ENCODE data around the gene LGALS3BP. TPM values are rescaled to one million over a fixed set of nuclear protein-coding genes. Genes with fewer than 3 reads are reported as not detected.

The LGALS3BP gene
- total and polyA plus RNA-seq, 2 of the 13 experiments (the other 11 are each of a cell fraction or from before 2014, with no cell fraction given): 137 to 332 TPM

DNA sequence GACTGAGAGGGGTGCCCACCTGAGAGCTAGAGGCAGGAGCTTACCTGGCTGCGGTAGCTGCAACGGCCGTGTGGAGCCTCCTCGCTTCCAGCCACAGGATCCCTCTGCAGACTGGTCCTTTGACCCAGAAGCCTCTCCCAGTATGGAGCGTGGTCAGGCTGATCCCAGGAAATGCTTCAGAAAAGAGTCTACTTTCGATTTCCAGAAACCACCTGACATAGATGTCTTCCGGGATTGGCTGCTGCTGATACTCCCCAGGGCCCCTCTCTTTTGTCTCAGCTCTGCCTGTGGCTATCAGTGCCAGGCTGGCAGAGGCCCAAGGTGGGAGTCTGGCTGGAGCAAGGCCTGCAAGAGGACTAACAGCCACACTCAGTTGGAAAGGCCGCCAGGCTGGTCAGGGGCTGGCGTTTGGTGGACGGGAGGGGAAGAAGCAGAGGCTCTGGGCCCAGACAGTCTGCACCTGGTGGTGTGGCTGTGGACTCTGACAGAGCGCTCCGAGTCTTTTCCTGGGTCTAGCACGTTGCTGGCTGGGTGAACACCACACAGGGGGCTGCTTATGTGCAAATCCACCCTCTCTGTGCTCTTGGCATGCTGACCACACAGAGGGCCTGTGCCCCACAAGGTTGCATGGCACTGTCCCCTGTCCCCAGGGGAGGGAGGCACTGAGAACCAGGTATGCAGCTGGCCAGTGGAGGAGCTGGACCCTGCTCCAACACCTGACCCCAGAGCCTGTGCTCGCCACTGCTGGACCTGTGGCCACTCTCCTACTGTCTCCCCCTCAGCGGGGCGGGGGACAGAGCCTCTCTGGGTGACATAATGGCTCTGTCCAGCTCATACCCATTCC, at the start of gene LGALS3BP (continued):
- TF ChIP-seq, protein P1, sequence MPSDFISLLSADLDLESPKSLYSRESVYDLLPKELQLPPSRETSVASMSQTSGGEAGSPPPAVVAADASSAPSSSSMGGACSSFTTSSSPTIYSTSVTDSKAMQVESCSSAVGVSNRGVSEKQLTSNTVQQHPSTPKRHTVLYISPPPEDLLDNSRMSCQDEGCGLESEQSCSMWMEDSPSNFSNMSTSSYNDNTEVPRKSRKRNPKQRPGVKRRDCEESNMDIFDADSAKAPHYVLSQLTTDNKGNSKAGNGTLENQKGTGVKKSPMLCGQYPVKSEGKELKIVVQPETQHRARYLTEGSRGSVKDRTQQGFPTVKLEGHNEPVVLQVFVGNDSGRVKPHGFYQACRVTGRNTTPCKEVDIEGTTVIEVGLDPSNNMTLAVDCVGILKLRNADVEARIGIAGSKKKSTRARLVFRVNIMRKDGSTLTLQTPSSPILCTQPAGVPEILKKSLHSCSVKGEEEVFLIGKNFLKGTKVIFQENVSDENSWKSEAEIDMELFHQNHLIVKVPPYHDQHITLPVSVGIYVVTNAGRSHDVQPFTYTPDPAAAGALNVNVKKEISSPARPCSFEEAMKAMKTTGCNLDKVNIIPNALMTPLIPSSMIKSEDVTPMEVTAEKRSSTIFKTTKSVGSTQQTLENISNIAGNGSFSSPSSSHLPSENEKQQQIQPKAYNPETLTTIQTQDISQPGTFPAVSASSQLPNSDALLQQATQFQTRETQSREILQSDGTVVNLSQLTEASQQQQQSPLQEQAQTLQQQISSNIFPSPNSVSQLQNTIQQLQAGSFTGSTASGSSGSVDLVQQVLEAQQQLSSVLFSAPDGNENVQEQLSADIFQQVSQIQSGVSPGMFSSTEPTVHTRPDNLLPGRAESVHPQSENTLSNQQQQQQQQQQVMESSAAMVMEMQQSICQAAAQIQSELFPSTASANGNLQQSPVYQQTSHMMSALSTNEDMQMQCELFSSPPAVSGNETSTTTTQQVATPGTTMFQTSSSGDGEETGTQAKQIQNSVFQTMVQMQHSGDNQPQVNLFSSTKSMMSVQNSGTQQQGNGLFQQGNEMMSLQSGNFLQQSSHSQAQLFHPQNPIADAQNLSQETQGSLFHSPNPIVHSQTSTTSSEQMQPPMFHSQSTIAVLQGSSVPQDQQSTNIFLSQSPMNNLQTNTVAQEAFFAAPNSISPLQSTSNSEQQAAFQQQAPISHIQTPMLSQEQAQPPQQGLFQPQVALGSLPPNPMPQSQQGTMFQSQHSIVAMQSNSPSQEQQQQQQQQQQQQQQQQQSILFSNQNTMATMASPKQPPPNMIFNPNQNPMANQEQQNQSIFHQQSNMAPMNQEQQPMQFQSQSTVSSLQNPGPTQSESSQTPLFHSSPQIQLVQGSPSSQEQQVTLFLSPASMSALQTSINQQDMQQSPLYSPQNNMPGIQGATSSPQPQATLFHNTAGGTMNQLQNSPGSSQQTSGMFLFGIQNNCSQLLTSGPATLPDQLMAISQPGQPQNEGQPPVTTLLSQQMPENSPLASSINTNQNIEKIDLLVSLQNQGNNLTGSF (CRISPR knock-in tag; IDR thresholded peaks at IDR 0.05): 0 out of 2 replicates have a peak, but pooled peaks have one; percentile 62
- TF ChIP-seq NFKB2 (CRISPR knock-in tag; IDR thresholded peaks at IDR 0.05; ENCODE audit: borderline replicate concordance) (peak; percentile 35; the same call in 1 of the 2 replicates), ZMYM4 (CRISPR knock-in tag; IDR thresholded peaks at IDR 0.05) (peak; percentile 79), SALL1 (CRISPR knock-in tag; IDR thresholded peaks at IDR 0.05) (peak; percentile 82), ZNF282 (IDR thresholded peaks at IDR 0.05; ENCODE audit: partially characterized antibody) (no peak), ZNF350 (CRISPR knock-in tag; IDR thresholded peaks at IDR 0.05; ENCODE audit: borderline replicate concordance, low read depth) (peak; percentile 86; the same call in 1 of the 2 replicates), PTBP1 (IDR thresholded peaks at IDR 0.05; ENCODE audit: low read depth, low read length, poor library complexity, severe bottlenecking) (no peak), SP5 (CRISPR knock-in tag; IDR thresholded peaks at IDR 0.05; ENCODE audit: borderline replicate concordance, low read depth) (no peak; the same call in 1 of the 2 replicates)
- TF ChIP-seq, protein P2, sequence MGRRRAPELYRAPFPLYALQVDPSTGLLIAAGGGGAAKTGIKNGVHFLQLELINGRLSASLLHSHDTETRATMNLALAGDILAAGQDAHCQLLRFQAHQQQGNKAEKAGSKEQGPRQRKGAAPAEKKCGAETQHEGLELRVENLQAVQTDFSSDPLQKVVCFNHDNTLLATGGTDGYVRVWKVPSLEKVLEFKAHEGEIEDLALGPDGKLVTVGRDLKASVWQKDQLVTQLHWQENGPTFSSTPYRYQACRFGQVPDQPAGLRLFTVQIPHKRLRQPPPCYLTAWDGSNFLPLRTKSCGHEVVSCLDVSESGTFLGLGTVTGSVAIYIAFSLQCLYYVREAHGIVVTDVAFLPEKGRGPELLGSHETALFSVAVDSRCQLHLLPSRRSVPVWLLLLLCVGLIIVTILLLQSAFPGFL (CRISPR knock-in tag; IDR thresholded peaks at IDR 0.05): no peak
- TF ChIP-seq, protein P3, sequence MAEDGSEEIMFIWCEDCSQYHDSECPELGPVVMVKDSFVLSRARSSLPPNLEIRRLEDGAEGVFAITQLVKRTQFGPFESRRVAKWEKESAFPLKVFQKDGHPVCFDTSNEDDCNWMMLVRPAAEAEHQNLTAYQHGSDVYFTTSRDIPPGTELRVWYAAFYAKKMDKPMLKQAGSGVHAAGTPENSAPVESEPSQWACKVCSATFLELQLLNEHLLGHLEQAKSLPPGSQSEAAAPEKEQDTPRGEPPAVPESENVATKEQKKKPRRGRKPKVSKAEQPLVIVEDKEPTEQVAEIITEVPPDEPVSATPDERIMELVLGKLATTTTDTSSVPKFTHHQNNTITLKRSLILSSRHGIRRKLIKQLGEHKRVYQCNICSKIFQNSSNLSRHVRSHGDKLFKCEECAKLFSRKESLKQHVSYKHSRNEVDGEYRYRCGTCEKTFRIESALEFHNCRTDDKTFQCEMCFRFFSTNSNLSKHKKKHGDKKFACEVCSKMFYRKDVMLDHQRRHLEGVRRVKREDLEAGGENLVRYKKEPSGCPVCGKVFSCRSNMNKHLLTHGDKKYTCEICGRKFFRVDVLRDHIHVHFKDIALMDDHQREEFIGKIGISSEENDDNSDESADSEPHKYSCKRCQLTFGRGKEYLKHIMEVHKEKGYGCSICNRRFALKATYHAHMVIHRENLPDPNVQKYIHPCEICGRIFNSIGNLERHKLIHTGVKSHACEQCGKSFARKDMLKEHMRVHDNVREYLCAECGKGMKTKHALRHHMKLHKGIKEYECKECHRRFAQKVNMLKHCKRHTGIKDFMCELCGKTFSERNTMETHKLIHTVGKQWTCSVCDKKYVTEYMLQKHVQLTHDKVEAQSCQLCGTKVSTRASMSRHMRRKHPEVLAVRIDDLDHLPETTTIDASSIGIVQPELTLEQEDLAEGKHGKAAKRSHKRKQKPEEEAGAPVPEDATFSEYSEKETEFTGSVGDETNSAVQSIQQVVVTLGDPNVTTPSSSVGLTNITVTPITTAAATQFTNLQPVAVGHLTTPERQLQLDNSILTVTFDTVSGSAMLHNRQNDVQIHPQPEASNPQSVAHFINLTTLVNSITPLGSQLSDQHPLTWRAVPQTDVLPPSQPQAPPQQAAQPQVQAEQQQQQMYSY (CRISPR knock-in tag; IDR thresholded peaks at IDR 0.05): no peak
- TF ChIP-seq, protein P4, sequence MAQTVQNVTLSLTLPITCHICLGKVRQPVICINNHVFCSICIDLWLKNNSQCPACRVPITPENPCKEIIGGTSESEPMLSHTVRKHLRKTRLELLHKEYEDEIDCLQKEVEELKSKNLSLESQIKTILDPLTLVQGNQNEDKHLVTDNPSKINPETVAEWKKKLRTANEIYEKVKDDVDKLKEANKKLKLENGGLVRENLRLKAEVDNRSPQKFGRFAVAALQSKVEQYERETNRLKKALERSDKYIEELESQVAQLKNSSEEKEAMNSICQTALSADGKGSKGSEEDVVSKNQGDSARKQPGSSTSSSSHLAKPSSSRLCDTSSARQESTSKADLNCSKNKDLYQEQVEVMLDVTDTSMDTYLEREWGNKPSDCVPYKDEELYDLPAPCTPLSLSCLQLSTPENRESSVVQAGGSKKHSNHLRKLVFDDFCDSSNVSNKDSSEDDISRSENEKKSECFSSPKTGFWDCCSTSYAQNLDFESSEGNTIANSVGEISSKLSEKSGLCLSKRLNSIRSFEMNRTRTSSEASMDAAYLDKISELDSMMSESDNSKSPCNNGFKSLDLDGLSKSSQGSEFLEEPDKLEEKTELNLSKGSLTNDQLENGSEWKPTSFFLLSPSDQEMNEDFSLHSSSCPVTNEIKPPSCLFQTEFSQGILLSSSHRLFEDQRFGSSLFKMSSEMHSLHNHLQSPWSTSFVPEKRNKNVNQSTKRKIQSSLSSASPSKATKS (CRISPR knock-in tag; IDR thresholded peaks at IDR 0.05): 0 out of 2 replicates have a peak, but pooled peaks have one; percentile 5

All from HepG2 (cell line).